GM12892 (cell line): Measurements from ENCODE around the gene A2ML1.

Experiments
- POLR2A ChIP-seq: IDR thresholded peaks from 2 replicates; pipeline ENCODE4 v1.6.1; 2011; ENCODE audit warnings: low read depth, low read length, control low read depth
- POLR2AphosphoS5 ChIP-seq: IDR thresholded peaks from 2 replicates; pipeline ENCODE4 v1.6.1; 2011; ENCODE audit warnings: low read depth, low read length, control low read depth

GRCh38 chr12:8816448-8817050, 5.9 kb upstream of the A2ML1 start:
- TF ChIP-seq POLR2AphosphoS5 (no peak), POLR2A (no peak)
